HG02840 (cell line): ENCODE data around the gene PIAS4.
"Not testable (repeated sequence)": the region's sequence is repeated elsewhere in the genome, so short reads cannot be mapped to it uniquely, and the experiment has no call there.

Experiments used
- ATAC-seq: cut with Tn5 transposase; IDR thresholded peaks from one replicate; pipeline ENCODE4 v1.9.1; 2021; ENCODE audit warnings: mild to moderate bottlenecking, moderate library complexity, moderate number of reproducible peaks; ENCODE audit not compliant: unreplicated experiment, low FRiP score

PIAS4 gene, protein sequence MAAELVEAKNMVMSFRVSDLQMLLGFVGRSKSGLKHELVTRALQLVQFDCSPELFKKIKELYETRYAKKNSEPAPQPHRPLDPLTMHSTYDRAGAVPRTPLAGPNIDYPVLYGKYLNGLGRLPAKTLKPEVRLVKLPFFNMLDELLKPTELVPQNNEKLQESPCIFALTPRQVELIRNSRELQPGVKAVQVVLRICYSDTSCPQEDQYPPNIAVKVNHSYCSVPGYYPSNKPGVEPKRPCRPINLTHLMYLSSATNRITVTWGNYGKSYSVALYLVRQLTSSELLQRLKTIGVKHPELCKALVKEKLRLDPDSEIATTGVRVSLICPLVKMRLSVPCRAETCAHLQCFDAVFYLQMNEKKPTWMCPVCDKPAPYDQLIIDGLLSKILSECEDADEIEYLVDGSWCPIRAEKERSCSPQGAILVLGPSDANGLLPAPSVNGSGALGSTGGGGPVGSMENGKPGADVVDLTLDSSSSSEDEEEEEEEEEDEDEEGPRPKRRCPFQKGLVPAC

DNA sequence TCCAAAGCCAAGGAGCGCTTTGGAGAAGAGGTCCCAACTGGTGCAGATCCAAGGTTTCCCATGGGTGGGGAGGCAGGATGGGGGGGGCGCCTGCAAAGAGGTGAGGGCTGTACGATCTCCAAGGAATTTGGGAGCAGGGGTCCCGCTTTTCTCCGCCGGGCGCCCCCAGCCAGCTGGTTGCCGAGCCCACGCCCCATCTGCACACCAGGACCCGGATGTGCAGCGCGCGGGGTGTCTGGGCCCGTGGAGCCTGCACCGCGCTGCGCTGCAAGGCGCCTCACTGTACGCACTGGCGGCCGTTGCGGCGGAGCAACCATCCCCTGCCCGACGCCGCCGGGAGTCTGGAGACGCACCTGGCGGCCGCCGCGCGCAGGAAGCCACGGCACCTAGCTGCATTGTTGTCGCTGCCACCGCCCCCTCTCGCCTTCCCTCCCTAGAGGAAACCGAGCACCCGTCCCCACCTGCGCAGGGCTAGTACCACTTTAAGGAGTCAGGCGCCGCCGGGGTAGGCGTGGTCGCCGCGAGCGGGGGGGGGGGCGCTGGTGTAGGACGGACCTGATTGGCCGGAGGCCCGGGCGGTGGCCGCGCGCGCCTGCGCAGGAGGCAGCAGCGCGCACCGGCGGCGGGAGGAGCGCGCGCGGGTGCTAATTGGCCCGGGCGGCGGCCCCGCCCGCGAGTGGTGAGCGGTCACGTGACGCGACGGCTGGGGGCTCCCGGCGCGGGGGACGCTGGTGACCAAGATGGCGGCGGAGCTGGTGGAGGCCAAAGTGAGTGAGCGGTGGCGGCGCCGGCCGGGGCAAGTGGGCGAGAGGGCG lies at the start of gene PIAS4:
Gene PIAS4, plus strand, starts transcription at position 716 of the 815 bp plus-strand sequence. Its CDS starts 25 bp downstream, at position 741.
- ATAC-seq: peak; percentile 90

DNA sequence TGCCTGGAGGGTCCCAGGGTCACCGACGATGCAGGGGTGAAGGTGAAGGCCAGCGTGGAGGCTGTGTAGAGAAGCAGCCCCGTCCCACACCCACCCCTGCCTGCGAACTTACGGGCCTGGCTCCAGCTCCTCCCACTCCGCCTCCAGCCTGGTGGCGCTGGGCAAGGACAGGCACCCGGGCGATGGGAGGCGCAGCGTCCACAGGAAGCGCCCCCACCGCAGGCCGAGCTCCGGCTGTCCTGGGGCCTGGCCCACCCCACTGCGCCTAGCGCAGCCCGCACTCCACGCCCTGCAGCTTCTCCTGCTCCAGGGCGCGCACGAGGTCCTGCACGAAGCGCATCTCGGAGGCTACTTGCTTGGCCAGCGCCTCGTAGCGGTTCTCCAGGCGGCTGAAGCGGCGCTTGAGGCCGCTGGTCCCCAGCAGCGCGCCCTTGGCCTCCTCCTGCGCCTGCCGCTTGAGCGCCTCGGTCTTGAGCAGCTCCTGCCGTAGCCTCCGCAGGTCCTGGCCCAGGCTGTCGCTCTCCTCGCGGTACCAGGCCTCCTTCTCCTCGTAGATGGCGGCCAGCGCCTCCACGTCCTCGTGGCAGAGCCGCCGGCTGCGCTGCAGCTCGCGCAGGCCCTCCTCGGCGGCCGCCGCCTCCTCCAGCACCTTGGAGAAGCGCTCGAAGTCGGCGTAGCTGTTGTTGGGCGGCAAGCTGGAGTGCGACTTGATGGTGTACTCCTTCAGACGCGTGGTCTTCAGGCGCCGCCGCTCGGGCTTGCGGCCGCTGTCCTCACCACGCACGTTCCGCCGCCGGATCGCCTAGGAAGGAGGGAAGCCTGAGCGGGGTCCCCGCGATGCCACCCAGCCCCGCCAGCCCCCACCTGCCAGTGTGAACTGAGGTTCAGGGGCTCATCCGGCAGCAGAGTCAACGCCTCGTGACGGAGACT lies 48.4 kb upstream of the PIAS4 start:
- no peak for ATAC-seq

DNA sequence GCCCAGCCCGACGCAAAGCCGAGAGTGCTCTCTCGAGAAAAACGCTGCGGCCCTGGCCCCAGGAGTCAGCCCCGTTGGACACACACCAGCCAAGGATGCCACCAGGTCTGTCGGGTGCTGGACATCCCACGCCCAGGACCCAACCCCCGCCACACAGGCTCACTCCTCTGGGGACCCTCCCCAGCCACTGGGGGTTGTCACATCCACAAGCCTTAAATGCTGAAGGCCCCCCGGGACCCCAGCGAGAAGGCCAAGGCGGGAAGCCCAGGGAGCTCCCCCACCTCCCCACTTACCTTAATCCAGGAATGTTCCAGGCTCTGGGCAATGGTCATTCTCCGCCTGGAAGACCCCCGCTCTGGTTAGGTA lies 47.8 kb upstream of the PIAS4 start:
- no peak for ATAC-seq

DNA sequence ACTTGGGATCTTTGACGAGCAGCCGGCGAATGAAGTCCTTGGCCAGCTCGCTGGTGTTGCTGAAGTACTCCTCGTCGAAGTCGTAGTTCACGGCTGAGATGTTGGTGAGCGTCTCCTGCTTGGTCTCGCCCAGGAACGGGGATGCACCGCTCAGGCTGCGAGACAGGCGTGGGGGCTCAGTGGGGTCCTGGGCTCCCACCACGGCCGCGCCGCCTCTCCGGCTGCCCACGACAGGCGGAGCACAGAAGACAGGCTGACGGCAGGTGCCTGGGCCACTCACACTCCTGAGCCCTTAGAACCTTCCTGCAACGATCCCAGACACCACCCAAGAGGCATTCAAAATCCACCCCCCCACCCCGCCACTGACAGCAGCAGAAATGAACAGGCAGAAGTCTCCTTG lies 46.5 kb upstream of the PIAS4 start:
- no peak for ATAC-seq

DNA sequence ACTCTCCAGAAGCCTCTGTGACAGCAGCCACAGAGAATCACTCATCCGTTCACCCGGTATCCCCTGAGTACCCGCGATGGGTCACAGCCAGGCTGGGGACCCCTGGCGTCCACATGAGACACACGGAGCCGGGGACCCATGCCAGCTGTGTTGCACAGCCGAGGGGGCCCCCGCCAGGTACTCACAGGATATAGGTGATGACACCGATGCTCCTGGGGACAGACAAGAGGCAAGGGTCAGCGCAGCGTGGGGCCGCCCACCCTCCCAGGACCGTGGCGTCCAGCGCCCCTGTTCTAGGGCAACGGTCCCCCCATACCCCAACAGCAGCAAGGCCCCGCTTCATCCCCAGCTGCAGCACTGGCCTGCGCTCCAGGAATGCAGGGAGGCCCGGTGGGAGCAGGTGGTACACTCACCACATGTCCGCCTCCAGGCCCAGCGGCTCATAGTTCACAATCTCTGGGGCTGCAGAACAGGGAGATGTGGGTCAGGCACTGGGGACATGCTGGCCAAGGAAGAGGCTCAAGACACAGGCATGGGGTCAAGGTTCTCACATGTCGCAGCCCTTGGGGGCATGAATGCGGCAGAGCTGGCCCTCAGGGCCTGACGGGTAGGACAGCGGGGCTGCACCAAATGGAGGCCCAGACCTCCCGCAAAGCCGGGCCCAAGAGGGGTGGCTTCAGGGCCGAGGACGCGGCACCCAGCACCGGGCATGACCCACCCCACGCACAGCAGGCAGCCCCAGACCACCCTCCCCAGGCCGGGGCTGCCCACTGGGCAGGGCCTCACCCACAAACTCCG lies 43.9 kb upstream of the PIAS4 start:
- no peak for ATAC-seq

DNA sequence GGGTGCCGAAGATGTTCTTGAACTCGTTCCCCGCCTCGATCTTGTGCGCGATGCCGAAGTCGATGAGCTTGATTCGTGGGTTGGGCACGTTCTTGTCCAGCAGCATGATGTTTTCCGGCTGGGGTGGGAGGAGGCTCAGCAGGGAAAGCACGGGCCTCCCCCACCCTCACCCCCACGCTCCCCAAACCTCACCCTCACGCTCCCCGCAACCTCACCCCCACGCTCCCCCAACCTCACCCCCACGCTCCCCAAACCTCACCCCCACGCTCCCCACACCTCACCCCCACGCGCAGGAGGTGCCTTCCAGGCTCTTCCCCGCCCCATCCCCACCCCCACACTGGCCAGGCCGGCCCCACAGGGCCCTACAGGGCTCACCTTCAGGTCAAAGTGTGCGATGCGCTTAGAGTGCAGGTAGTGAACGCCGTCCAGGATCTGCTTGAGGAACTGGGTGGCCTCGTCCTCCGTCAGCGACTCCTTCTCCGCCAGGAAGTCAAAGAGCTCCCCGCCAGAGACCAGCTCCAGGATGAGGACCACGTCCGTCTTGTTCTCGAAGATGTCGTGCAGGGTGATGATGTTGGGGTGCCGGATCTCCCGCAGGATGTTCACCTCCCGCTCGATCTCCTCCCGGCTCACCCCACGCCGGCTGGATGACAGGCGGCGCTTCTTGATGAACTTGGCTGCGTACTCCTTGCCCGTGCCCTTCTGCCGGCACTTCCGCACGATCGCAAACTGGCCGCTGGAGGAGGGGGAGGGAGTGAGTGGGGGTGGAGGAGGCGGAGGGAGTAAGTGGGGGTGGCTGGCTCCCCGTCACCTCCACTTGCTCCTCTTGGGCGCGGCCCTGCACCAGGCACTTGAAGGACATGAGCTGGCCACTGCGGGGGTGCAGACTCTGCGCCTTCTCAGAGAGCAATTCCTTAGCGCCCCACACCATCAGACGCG lies 43.0 kb upstream of the PIAS4 start:
- no peak for ATAC-seq

DNA sequence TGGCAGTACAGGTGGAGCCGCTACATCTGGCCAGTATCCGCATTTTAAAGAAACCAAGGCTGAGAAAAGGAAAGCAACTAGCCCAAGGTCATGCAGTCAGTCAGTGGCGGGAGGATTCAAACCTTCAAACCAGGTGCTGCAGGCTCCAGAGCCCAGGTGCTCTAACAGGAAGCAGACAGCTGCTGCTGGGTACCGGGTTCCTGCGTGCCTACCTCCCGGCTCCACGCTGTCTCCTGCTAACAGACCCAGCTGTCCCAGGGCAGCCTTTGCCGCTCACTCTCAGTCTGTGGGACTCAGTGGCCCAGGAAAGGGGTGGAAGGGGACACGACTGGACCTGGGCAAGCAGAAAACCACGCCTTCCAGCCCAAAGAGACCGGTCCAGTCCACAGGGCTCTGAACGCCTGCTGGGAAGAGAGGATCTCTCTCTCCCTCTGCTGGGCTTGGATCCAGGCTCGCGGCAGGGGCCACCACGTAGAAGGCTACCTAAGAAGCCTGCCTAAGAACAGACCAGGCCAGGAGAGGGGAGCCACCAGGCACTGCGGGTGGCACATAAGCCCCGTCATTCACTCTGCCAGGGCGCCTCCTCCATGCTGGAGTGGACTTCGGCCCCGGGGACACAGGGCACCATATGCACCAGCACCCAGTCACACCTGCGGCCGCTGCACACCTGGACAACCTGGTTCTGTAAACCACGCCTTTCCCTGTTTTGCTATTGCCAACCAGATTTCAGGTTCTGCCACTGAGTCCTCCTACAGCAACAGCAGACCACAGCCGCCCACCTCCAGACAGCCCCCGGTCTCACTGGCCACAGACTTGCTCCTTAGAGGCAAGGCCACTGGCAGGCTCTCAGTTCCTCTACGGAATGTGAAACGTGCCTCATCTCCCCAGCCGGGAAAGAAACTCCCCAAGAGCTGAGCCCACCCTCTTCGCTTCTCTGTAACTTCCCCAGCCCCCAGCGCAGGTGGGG lies 41.2 kb upstream of the PIAS4 start:
- ATAC-seq: no peak

DNA sequence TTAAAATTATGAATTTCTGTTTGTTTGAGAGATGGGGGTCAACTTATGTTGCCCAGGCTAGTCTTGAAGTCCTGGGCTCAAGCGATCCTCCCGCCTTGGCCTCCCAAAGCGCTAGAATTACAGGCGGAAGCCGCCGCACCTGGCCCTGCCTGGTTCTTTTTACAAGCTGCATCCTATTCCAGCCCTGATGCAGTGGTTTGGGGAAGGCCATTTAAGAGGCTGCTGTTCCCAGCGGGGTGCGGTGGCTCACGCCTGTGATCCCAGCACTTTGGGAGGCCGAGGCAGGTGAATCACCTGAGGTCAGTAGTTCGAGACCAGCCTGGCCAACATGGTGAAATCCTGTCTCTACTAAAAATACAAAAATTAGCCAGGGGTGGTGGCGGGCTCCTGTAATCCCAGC lies 39.6 kb upstream of the PIAS4 start:
- ATAC-seq: not testable (repeated sequence)

DNA sequence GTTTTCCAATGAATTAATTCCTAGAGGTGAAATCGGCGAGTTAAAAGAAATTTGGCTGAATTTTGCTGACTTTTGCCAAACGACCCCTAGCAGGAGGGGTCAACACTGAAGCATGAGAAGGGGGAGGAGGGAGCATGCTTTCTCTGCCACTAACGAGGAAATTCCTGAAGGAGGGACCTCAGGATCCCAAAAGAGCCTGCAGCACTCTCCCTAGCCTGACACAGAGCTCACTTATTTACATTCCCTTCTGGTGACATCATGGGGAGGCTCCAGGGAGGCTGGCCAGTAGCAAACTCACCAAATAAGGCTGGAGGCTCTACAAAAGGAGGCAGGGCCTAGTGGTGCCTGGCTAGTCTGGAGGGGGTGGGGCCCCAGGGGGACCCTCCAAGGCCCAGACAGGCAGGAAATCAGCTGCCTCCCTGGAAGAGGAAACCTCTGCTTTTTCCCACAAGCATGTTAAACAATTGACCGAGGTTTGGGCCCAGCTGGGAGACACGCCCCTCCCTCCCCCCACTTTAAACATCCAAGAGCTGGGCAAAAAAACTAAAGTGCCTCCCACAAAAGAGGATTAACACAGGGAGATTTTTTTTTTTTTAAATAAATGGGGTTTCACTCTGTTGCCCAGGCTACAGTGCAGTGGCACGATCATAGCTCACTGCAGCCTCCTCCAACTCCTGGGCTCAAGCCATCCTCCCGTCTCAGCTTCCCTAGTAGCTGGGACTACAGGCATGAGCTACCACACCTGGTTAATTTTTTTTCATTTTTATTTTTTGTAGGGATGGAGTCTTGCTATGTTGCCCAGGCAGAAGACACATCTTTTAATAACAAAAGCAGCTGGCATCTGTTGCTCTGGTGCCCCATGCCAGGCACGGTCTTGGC lies 38.7 kb upstream of the PIAS4 start:
- ATAC-seq: no peak

DNA sequence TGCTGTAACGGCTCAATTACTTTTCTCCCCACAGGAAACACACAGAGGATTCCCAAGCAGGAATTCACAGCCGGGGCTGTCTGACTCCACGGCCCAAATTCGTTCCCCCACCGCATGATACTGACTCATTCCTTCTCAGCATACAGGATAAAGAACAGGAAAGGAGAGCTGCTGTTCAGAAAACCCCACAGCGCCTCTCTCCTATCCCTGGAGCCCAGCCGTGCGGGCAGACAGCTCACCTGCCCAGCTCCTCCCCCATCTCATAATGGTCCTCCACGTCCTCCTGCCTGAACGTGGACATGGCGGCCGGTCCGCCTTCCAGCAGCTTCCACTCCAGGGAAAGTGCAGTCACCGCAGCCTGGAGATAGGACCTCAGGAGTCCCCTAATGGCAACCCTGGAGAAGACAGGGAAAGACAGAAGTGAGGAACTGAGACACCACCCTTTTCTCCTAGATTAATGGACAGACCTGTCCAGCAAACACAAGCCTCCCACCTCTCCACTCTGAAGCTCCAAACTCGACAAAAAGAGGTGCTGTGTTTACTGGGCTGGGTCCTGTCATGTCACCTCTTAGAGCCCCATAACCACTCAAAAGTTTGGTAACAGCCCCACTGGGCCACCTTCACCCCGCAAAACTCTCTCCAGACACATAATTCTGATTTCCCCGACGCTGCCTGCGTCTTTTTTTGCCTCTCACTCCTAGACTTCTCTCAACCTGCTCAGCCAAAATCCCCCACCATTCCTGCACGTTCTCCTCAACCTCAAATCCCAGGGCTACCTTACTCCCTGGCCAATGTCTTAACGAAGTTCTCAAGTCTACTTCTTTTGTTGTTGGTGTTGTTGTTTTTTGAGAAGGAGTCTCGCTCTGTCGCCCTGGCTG lies 37.9 kb upstream of the PIAS4 start:
- no peak for ATAC-seq

DNA sequence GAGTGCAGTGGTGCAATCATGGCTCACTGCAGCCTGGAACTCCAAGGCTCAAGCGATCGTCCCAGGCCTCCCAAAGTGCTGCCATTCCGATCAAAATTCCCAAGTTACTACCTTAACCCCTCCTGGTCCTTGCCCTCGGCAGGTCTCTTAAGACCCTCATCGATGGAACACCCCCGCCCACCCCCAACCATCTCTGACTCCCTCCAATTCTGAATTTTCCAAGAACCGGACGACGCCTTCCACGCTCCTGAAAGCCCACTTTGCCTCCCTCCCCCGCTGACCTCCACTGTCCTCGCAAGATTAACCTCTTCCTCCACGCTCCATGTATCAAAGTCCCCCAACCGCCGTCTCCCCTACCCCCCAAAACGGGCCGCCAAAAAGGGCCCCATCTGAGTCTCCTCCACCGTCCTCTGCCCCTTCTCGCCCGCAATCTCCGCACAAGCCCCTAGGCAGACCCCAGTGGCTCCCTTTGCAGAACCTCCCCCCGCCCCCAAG lies 37.2 kb upstream of the PIAS4 start:
- ATAC-seq: no peak

DNA sequence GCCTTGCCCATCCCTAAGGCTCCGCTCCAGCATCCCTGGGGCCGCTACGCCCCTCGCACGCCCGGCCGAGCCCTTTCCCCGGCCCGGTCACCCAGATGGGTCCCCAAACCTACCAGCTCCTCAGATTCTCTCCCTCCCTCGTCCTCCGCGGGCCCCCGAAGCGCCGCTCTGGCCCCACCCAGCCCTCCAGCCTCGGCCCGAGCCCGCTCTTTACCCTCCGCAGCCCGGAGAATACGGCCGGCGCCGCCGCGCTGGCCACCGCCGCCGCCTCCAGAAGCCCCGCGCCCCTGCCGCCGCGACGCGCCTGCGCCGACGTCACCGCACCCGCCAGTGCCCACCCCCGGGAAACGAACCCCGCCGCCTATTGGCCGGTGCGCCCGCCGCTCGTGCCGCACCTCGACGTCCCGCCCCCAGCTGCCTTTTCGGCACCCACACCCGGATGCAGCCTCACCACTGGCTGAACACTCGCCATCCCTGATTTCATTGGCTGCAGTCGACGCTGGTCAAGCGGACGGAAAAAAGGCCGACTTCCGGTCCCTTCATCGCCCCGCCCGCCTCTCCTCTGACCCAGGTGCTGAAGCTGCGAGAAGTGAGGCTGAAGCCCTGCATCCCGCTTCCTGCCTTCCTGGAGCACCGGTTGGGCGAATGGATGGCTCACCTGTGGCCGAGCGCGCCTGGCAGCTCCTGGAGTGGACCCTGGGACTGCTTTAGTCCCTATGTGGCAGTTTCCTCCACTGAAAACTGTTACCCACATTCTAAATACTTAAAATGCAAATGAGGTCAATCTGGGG lies 36.5 kb upstream of the PIAS4 start, which contains the start of gene DAPK3:
Gene DAPK3, minus strand, starts transcription at position 292 of the 791 bp plus-strand sequence. CDS start 1,364 bp downstream, outside the sequence.
- peak; percentile 91 for ATAC-seq

DNA sequence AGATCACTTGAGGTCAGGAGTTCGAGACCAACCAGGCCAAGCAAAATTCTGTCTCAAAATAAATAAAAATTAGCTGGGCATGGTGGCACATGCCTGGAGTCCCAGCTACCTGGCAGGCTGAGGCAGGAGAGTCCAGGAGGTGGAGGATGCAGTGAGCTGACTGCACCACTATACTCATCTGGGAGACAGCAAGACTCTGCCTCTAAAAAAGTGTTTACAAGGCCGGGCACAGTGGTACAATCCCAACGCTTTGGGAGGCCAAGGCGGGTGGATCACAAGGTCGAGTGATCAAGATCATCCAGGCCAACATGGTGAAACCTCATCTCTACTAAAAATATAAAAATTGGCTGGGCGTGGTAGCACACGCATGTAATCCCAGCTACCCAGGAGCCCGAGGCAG lies 32.4 kb upstream of the PIAS4 start:
- no peak for ATAC-seq

DNA sequence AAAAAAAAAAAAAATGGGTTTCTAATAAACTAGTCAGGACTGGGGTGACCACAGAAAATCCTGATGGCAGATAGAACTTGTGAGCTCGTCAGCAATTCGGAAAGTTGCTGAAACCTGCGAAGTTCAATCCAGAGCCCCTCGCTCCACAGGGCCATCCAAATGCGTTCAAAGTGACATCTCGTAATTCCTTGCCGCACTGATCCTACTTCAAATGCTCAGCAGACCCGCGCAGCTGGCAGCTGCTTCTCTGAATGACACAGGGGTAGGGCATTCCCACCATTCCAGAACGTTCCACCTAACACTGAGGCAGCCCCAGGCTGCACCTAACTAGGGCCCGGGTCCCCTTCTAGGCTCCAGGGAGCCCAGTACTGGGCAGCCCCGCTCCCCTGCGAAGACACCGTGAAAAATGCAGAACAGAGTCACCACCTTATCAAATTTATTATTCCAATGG lies 31.9 kb upstream of the PIAS4 start:
- ATAC-seq: no peak
